H1 (cell line): ENCODE data around the gene GPX4. TPM values are rescaled to one million over a fixed set of nuclear protein-coding genes. Genes with fewer than 3 reads are reported as not detected.

Source experiments
- ATF2 ChIP-seq: IDR thresholded peaks from 2 replicates; pipeline ENCODE4 v1.6.1; 2012; ENCODE audit warnings: low read length, inconsistent platforms
- CTBP2 ChIP-seq: IDR thresholded peaks from 2 replicates; pipeline ENCODE4 v1.7.0; 2011; ENCODE audit warnings: borderline replicate concordance, mild to moderate bottlenecking, moderate library complexity, mixed read lengths, low read length; ENCODE audit not compliant: insufficient read depth, insufficient read length
- HDAC2 ChIP-seq, 2 experiments: fragments of 300-600 bp in 1 of 2; sonication (generic) in 1 of 2; IDR thresholded peaks; 2 replicates each; pipeline ENCODE4 v1.6.1; 2011 to 2012; ENCODE audit warnings: low read depth in 2 of 2, low read length in 2 of 2, mild to moderate bottlenecking in 2 of 2, moderate library complexity in 2 of 2, borderline replicate concordance in 1 of 2, inconsistent platforms in 1 of 2
- RXRA ChIP-seq: IDR thresholded peaks from 2 replicates; pipeline ENCODE4 v1.6.1; 2011; ENCODE audit warnings: low read depth, mild to moderate bottlenecking, low read length, moderate library complexity; ENCODE audit not compliant: insufficient read depth
- SP1 ChIP-seq: IDR thresholded peaks from 2 replicates; pipeline ENCODE4 v1.6.1; 2011; ENCODE audit warnings: low read depth, low read length
- polyA plus RNA-seq, 7 experiments: library from polyadenylated mRNA; depleted of rRNA in 3 of 7; stranded (reverse) in 5 of 7; unstranded in 2 of 7; fragments of >200 nt in 5 of 7; fragments of 200-250 nt in 2 of 7; gene quantifications; 1 replicate in 5 of 7; 2 replicates in 1 of 7; 4 replicates in 1 of 7; pipeline versions ENCODE4 v1.2.1 to v1.2.3, GENCODE V29; 2011 to 2013; ENCODE audit warnings: missing spikeins in 2 of 7, mixed read lengths in 2 of 7
- total RNA-seq: library from RNA; stranded (reverse); fragmentation: NEBNext Ultra II Directional; extraction: Animal tissue kit (Norgen Biotek cat#: 25700); gene quantifications from 2 replicates; pipeline ENCODE4 v1.2.1, GENCODE V29; 2021

Gene GPX4
- total and polyA plus RNA-seq, 2 of the 8 experiments (the other 6 are each of a cell fraction or from before 2014, with no cell fraction given) = 342 to 693 TPM

- TF ChIP-seq ATF2 = no peak
- TF ChIP-seq CTBP2 = no peak
- TF ChIP-seq SP1 = no peak
- no peak for TF ChIP-seq RXRA
- peak in 1 of 2 experiments; percentile 79; a peak in 1 of 4 replicates for TF ChIP-seq HDAC2 (IDR thresholded peaks at IDR 0.05; ENCODE audit: borderline replicate concordance in 1 of 2, low read depth in 2 of 2, low read length in 2 of 2)
Observed at GRCh38 chr19:1104311-1105007, 665 bp downstream of the GPX4 start (continued).
